WI38 (cell line): ENCODE results near the gene PLEKHN1.
A peak's percentile ranks its signal among the peaks of the same experiment; 100 is the strongest.
"Not testable (repeated sequence)": the region's sequence is repeated elsewhere in the genome, so short reads cannot be mapped to it uniquely, and the experiment has no call there.

Experiments used
- H3K4me3 ChIP-seq: 2 replicates; pipeline ENCODE4 v1.5.1; 2011; ENCODE audit warnings: low read depth, mild to moderate bottlenecking, control low read depth, low read length
- TF ChIP-seq, protein P1 (sequence below): IDR thresholded peaks from 2 replicates; pipeline ENCODE4 v1.5.1; 2012; ENCODE audit warnings: low read depth, mild to moderate bottlenecking, control low read depth, low read length

The PLEKHN1 gene

DNA sequence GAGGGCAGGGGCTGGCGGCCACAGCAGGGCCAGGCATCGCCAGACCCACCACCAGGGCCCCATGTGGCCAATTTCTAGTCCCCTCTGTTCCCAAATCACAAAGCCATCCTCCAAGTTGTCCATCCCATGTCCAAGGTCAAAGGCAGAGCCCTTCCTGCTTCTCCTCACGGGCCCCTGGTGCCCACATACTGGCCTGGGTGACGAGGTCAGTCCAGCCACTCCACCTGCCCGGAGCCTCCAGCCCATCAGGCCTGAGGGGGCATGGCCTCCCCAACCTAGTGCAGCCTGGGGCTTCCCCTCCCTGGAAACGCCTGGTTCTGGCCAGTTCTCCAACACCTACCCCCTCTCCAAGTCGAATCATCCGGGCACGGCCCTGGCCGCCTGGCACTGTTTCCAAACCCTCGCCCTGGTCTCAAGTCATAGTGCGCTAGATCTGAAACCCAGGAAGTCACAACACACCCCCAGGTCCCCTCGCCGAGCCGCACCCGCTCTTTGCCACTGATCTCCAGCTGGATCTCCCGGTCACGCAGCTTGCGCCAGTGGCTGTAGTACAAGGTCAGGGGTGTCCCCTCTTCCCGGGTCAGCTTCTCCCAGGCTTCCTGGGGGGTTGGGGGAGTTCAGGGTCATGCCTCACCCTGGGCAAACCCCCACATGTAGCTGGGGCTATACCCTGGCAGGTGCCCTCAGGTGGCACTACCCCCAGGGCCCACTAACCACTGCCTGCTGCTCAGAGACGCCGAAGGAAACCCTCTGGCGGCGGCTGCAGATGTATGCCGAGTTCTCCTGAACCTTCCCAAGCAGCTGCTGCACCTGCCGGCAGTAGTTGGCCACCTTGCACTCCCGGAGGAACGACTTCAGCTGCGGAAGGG lies 20.4 kb upstream of the PLEKHN1 start:
- TF ChIP-seq, protein P1, sequence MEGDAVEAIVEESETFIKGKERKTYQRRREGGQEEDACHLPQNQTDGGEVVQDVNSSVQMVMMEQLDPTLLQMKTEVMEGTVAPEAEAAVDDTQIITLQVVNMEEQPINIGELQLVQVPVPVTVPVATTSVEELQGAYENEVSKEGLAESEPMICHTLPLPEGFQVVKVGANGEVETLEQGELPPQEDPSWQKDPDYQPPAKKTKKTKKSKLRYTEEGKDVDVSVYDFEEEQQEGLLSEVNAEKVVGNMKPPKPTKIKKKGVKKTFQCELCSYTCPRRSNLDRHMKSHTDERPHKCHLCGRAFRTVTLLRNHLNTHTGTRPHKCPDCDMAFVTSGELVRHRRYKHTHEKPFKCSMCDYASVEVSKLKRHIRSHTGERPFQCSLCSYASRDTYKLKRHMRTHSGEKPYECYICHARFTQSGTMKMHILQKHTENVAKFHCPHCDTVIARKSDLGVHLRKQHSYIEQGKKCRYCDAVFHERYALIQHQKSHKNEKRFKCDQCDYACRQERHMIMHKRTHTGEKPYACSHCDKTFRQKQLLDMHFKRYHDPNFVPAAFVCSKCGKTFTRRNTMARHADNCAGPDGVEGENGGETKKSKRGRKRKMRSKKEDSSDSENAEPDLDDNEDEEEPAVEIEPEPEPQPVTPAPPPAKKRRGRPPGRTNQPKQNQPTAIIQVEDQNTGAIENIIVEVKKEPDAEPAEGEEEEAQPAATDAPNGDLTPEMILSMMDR: no peak

DNA sequence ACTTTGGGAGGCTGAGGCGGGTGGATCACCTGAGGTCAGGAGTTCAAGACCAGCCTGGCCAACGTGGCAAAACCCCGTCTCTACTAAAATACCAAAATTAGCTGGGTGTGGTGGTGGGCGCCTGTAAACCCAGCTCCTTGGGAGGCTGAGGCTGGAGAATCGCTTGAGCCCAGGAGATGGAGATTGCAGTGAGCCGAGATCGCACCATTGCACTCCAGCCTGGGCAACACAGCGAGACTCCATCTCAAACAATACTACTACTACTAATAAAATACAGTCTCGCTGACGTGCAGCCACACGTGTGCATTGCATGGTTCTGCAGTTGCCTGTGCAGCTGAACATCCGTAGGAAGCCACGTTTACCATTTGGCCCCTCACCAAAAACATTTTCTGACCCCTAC lies 19.5 kb upstream of the PLEKHN1 start:
- not testable (repeated sequence) for H3K4me3 ChIP-seq

More for the DNA sequence above, 20.4 kb upstream of the PLEKHN1 start:
- H3K4me3 ChIP-seq: no peak overlapping the region

DNA sequence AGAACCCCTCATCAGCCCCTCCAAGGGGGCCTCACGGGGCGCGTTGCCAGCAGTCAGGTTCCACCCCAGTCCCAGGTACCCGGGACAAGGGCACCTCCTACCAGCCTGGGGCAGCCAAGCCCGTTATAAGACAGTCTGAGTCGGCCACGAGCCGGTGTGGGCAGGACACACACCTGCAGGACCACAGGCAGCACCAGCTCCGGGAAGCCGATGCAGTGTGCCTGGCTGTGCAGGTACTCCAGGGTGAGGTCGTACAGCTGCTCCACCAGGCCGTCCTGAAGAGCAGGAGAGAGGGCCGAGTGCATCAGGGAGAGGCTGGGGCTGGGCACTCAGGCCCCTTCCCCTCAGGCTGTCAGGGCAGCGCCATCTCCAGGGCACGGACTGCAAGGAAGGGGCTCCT lies 18.3 kb upstream of the PLEKHN1 start:
- TF ChIP-seq, protein P1: no peak
- H3K4me3 ChIP-seq: no peak overlapping the region

DNA sequence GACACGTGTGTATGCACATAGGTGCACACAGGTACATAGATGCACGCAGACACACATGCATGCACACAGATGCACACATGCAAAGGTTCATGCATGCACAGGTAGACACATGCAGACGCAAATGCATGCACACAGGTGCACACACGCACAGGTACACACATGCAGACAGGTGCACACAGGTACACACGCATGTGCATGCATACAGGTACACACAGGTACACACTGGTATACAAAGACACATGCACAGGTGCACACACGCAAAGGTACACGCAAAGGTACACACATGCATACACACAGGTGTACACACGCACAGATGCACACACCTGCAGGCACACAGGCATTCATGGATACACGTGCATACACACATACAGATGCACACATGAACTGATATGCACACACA lies 16.0 kb upstream of the PLEKHN1 start:
- TF ChIP-seq, protein P1: no peak
- no peak overlapping the region for H3K4me3 ChIP-seq

DNA sequence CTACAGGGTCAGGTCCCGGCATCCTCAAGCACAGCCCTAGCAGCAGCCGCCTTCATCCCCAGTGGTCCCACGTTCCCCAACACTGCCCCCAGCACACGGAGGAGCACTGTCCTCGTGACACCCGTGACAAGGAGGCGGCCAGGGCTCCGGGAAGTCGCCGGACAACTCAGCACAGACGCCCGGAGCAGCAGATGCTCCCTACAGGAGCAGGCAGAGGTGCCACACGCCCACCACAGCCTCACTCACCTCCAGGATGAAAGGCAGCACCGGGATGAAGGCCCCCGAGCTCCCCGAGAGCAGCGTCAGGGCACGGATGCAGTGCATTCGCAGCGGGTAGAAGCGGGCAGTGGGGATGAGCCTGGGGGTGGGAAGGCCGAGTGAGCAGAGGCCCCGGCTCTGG lies 15.4 kb upstream of the PLEKHN1 start:
- no peak overlapping the region for H3K4me3 ChIP-seq
- TF ChIP-seq, protein P1: no peak

DNA sequence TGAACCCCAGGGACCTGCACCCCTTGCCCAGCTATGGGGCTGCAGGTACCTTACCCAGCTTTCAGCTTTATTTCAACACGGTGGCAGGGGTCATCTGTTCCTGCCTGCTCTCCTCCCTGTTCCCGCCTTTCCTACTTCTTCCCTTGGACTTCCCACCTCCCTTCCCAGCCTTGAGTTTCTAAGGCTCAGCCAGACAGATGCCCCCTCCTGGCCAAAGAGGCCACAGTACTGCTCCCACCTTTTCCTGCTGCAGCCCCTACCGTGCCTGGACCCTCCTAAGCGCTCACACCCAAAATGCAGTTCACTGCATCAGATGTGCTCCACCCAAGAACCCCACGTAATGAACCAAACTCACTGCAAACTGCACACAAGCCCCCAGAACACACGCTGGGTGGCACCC lies 14.9 kb upstream of the PLEKHN1 start:
- TF ChIP-seq, protein P1: peak; percentile 36; the same call in 1 of the 2 replicates
- no peak overlapping the region for H3K4me3 ChIP-seq

DNA sequence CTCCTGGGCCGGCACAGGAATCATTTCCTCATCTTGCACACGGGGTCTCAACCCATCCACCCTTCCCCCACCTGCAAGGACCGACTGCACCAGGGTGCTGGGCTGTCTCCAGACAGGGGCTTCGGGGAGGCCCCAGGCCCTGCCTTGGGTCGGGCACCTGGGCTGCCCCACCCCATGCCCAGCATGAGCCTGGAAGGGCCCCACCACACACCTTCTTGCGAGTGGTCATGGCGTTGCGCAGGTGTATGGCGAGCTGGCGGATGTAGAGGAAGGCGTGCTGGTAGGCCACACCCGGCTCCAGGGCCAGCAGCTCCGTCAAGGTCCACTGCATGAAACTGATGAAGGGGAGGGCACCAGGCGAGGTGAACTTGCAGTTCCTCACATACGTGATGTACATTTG lies 14.1 kb upstream of the PLEKHN1 start:
- TF ChIP-seq, protein P1: no peak
- H3K4me3 ChIP-seq: no peak overlapping the region

DNA sequence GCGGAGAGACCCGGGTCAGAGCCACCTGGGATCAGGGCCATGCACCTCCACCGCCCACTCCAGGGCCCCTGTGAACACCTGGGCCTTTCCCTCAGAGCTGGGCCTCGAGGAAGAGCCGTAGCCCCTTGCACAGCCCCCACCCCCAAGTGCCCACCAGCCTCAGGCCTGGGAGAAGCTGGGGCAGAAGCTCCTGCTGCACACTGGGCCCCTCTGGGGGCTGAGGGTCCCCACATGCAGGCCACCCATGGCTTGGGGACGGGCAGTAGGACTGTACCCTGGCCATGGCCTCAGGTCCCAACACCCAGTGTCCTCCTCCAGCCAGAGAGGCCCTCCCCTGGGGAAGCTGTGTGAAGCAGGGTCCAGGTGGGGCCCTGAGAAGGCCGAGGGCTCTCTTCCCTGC lies 13.7 kb upstream of the PLEKHN1 start:
- TF ChIP-seq, protein P1: no peak
- H3K4me3 ChIP-seq: no peak overlapping the region
